ENCODE data around the gene RPS6KA4. TPM values are rescaled to one million over a fixed set of nuclear protein-coding genes. Genes with fewer than 3 reads are reported as not detected.

Gene RPS6KA4
- total and polyA plus RNA-seq, 7 experiments from 2014 or later, result 4.6 to 35.7 (median 26.3) TPM

DNA sequence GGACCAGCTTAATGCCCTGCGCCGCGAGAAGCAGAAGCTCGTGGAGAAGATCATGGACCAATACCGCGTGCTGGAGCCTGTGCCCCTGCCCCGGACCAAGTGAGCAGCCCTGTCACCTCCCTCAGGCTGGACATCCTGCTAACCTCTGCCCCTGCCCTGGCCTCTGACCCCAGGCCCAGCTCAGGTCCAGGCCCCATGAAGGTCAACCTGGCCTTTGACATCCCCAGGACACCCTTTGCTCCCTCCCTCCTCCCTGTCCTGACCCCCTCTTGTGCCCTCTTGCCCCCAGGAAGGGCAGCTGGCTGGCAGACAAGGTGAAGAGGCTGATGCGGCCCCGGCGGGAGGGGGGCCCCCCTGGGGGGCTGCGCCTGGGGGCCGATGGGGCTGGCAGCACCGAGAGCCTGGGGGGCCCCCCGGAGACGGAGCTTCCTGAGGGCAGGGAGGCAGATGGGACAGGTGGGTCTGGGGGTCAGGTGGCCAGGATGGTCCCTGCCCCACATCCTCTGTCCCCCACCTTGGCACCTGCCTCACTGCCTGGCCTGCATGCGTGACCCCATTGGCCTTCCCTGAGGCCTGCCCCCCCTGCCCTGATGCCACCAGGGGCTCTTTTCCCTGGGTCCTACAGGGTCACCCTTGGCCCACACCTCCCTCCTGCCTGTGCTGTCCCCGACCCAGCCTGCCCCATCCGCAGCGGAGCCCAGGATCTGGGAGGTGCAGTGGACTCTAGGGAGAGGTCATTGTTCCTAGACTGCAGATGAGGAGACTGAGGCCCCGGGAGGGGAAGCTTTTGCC, 5.1 kb upstream of the RPS6KA4 start:
- ATAC-seq, result no peak
- ChIA-PET POLR2A (interaction anchor here (0.7 kb wide), 1 partner anchor 36 kb away, joined by 3 read pairs; the partner anchor contains the start of genes PRDX5 and TRMT112), CTCF (interaction anchor here (0.6 to 3.5 kb wide), 2 partner anchors 25 to 37 kb away, joined by 3 to 18 read pairs; partner anchors contain the start of genes PRDX5 and TRMT112)
- Mint-ChIP-seq H3K36me3 (peaks cover 0 to 3% (median 0%) of the 10 kb centered on the region in 5 donors), H3K9me3 (no peaks in the 10 kb centered on the region), H3K4me3 (no peak overlapping the region), H3K4me1 (peaks cover 5 to 21% (median 15%) of the 10 kb centered on the region in 7 donors), H3K27ac (no peak overlapping the region), H3K27me3 (no peaks in the 10 kb centered on the region)
- no peak for DNase-seq
- intact Hi-C loops (cut with micrococcal nuclease), result no loop called here
- no peaks in the 10 kb centered on the region for H3K9me3 ChIP-seq (ENCODE audit: control insufficient read depth in 2 of 3, low read length in 3 of 3)
- no peak overlapping the region for H3K27ac ChIP-seq (ENCODE audit: low read depth, low read length)
- H3K4me1 ChIP-seq (ENCODE audit: control insufficient read depth in 2 of 2, insufficient read depth in 2 of 2, low read length in 2 of 2), result peaks cover 5 to 16% of the 10 kb centered on the region in 2 donors
- H3K27me3 ChIP-seq (ENCODE audit: control insufficient read depth in 2 of 2, insufficient read depth in 2 of 2, low read length in 2 of 2), result no peaks in the 10 kb centered on the region
- H3K4me3 ChIP-seq (ENCODE audit: low read length), result no peak overlapping the region
- peaks cover 0 to 43% (median 3%) of the 10 kb centered on the region in 3 experiments for H3K36me3 ChIP-seq (ENCODE audit: control insufficient read depth in 2 of 3, insufficient read depth in 3 of 3, low read length in 3 of 3)

DNA sequence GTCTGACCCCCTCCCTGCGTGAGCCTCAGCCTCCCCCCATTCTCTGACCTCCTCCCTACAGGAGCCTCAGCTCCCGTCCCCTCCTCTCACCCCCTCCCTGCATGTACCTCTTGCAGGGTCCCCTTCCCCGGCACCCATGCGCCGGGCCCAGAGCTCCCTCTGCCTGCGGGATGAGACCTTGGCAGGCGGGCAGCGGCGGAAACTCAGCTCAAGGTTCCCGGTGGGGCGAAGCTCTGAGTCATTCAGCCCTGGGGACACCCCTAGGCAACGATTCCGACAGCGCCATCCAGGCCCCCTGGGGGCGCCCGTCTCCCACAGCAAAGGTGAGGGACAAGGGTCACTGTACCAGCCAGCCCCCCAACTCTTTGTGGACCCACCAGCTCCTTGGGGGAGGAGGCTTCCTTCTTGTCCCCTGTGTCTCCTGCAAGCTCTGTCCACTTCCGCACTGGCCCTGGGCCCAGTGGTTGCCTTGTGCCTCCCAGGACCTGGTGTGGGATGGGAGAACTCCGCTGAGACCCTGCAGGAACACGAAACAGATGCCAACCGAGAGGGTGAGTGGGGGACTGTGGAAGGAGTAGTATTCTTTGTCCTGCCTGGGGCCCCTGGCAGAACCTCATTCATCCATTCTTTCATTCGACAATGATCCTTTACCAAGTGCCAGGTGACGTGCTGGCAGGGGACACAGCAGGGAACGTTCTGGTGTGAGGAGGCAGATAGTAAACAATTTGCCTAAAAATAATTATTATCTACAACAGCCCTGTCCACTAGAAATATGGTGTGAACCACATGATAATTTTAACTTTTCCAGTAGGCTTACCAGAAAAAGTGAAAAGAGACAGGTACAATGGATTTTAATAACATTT, 3.7 kb upstream of the RPS6KA4 start:
- peak; percentile 60 for ATAC-seq
- POLR2A ChIA-PET, result interaction anchor here (0.6 to 1.1 kb wide), 3 partner anchors 38 to 803 kb away, joined by 3 to 4 read pairs (median 4); partner anchors contain the start of genes PRDX5 and TRMT112

DNA sequence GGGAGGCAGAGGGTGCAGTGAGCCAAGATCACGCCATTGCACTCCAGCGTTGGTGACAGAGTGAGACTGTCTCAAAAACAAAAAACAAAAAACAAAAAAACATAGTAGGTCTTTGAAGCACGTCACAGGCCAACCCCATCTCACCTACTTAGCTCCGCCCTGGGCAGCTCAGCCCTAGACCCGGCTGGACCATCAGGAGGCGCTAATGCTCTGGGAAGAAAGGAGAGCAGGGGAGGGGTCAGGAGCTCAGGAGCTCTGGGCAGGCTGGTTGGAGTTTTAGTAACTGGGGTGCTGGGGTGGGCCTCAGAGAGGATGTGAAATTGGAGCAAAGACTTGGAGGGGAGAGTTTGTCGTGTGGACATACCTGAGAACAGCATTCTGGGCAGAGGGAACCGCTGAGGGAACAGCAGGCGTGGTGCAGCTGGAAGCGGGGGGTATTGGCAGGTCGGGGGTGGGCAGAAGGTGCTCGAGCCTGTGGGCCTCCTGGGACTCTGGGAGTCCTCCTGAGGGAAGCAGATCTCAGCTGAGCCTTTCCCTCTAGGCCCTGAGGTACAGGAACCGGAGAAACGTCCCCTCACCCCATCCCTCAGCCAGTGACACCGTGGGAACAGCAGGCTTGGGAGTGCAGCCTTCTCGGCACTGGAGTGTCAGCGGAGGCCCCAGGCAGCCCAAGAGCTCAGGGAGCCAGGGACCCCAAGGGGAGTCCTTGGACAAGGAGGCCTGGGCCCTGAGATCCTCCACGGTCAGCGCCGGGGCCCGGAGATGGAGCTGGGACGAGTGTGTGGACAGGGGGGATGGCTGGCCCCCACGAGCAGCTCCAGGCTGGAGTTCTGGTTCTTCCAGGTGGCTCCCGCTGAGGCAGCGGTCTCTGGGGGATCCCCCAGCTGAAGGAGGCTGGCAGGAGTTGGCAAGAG, 2.2 kb upstream of the RPS6KA4 start:
- Mint-ChIP-seq H3K9me3 (no peaks in the 10 kb centered on the region), H3K27ac (peak overlapping the region in 5 of 9 donors; percentile 31 to 86 (median 56)), H3K36me3 (peaks cover 0 to 16% (median 0%) of the 10 kb centered on the region in 5 donors), H3K4me1 (peaks cover 16 to 36% (median 30%) of the 10 kb centered on the region in 7 donors), H3K4me3 (peak overlapping the region in 9 of 10 donors; percentile 9 to 76 (median 39)), H3K27me3 (no peaks in the 10 kb centered on the region)
- intact Hi-C loops (cut with micrococcal nuclease), result loop anchor here in 1 of 2 donors (5.0 kb wide), 1 partner anchor 149 kb away; the partner anchor contains the start of gene FERMT3
- CTCF ChIA-PET, result interaction anchor here (0.5 to 1.0 kb wide), 2 partner anchors 39 to 1537 kb away, joined by 4 to 9 read pairs; partner anchors contain the start of gene PRDX5
- Histone ChIP-seq H3K4me3 (ENCODE audit: low read length) (no peak overlapping the region), H3K36me3 (ENCODE audit: control insufficient read depth in 2 of 3, insufficient read depth in 3 of 3, low read length in 3 of 3) (peaks cover 0 to 45% (median 3%) of the 10 kb centered on the region in 3 experiments), H3K9me3 (ENCODE audit: control insufficient read depth in 2 of 3, low read length in 3 of 3) (no peaks in the 10 kb centered on the region), H3K27me3 (ENCODE audit: control insufficient read depth in 2 of 2, insufficient read depth in 2 of 2, low read length in 2 of 2) (no peaks in the 10 kb centered on the region), H3K4me1 (ENCODE audit: control insufficient read depth in 2 of 2, insufficient read depth in 2 of 2, low read length in 2 of 2) (peaks cover 10 to 16% of the 10 kb centered on the region in 2 donors), H3K27ac (ENCODE audit: low read depth, low read length) (no peak overlapping the region)
- POLR2A ChIA-PET, result no interaction called here
- ATAC-seq, result no peak
- peak in 1 of 9 donors; percentile 48 for DNase-seq

More for the DNA sequence above, 3.7 kb upstream of the RPS6KA4 start:
- peaks cover 0 to 35% (median 3%) of the 10 kb centered on the region in 3 experiments for H3K36me3 ChIP-seq (ENCODE audit: control insufficient read depth in 2 of 3, insufficient read depth in 3 of 3, low read length in 3 of 3)
- no peak overlapping the region for H3K27ac ChIP-seq (ENCODE audit: low read depth, low read length)
- Mint-ChIP-seq H3K36me3 (peaks cover 0 to 10% (median 0%) of the 10 kb centered on the region in 5 donors), H3K27me3 (no peaks in the 10 kb centered on the region), H3K27ac (no peak overlapping the region), H3K4me1 (peaks cover 15 to 30% (median 24%) of the 10 kb centered on the region in 7 donors), H3K9me3 (no peaks in the 10 kb centered on the region), H3K4me3 (no peak overlapping the region)
- intact Hi-C loops (cut with micrococcal nuclease), result loop anchor here in 1 of 2 donors (1.0 to 5.0 kb wide), 4 partner anchors 13 to 148 kb away; partner anchors contain the start of genes ESRRA, FERMT3 and PRDX5
- H3K4me1 ChIP-seq (ENCODE audit: control insufficient read depth in 2 of 2, insufficient read depth in 2 of 2, low read length in 2 of 2), result peaks cover 10 to 16% of the 10 kb centered on the region in 2 donors
- peak in 6 of 9 donors; percentile 27 to 52 (median 40) for DNase-seq
- no peaks in the 10 kb centered on the region for H3K9me3 ChIP-seq (ENCODE audit: control insufficient read depth in 2 of 3, low read length in 3 of 3)
- H3K27me3 ChIP-seq (ENCODE audit: control insufficient read depth in 2 of 2, insufficient read depth in 2 of 2, low read length in 2 of 2), result no peaks in the 10 kb centered on the region
- H3K4me3 ChIP-seq (ENCODE audit: low read length), result no peak overlapping the region
- CTCF ChIA-PET, result interaction anchor here (0.6 to 3.5 kb wide), 6 partner anchors 21 to 1293 kb away, joined by 3 to 18 read pairs (median 4); partner anchors contain the start of genes FERMT3, PRDX5 and TRMT112

DNA sequence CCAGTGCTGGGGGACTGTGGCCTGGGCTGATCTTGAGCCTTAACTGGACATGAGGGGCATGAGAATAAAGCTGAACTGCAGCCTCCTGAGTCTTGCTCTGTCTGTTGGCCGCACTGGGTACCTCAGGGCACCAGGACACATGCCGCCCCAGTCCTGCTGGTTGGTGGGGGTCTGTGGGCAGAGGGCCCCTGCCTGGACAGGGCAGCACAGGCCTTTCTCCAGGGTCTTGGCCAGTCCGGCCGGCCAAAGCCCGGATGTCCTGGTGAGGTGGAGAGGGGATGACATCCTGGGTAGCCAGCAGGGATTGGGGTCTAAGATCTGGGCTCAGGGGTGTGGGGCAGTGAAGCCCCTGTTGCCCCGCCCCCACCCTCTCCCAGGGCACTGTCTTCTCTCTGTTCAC, 1.5 kb upstream of the RPS6KA4 start:
- H3K27me3 ChIP-seq (ENCODE audit: control insufficient read depth in 2 of 2, insufficient read depth in 2 of 2, low read length in 2 of 2), result no peaks in the 10 kb centered on the region
- peaks cover 0 to 45% (median 3%) of the 10 kb centered on the region in 3 experiments for H3K36me3 ChIP-seq (ENCODE audit: control insufficient read depth in 2 of 3, insufficient read depth in 3 of 3, low read length in 3 of 3)
- no peaks in the 10 kb centered on the region for H3K9me3 ChIP-seq (ENCODE audit: control insufficient read depth in 2 of 3, low read length in 3 of 3)
- Mint-ChIP-seq H3K4me3 (peak overlapping the region in 3 of 10 donors; percentile 20 to 100 (median 79)), H3K36me3 (peaks cover 0 to 19% (median 0%) of the 10 kb centered on the region in 5 donors), H3K27ac (peak overlapping the region in 1 of 9 donors; percentile 77), H3K9me3 (no peaks in the 10 kb centered on the region), H3K27me3 (no peaks in the 10 kb centered on the region), H3K4me1 (peaks cover 16 to 40% (median 30%) of the 10 kb centered on the region in 7 donors)
- ChIA-PET POLR2A (no interaction called here), CTCF (interaction anchor here (1.0 kb wide), 1 partner anchor 40 kb away, joined by 4 read pairs; the partner anchor contains the start of gene PRDX5)
- H3K4me3 ChIP-seq (ENCODE audit: low read length), result no peak overlapping the region
- no peak for ATAC-seq
- DNase-seq, result no peak
- intact Hi-C loops (cut with micrococcal nuclease), result loop anchor here in 1 of 2 donors (5.0 kb wide), 1 partner anchor 150 kb away; the partner anchor contains the start of gene FERMT3
- H3K27ac ChIP-seq (ENCODE audit: low read depth, low read length), result no peak overlapping the region
- H3K4me1 ChIP-seq (ENCODE audit: control insufficient read depth in 2 of 2, insufficient read depth in 2 of 2, low read length in 2 of 2), result peaks cover 10 to 16% of the 10 kb centered on the region in 2 donors

DNA sequence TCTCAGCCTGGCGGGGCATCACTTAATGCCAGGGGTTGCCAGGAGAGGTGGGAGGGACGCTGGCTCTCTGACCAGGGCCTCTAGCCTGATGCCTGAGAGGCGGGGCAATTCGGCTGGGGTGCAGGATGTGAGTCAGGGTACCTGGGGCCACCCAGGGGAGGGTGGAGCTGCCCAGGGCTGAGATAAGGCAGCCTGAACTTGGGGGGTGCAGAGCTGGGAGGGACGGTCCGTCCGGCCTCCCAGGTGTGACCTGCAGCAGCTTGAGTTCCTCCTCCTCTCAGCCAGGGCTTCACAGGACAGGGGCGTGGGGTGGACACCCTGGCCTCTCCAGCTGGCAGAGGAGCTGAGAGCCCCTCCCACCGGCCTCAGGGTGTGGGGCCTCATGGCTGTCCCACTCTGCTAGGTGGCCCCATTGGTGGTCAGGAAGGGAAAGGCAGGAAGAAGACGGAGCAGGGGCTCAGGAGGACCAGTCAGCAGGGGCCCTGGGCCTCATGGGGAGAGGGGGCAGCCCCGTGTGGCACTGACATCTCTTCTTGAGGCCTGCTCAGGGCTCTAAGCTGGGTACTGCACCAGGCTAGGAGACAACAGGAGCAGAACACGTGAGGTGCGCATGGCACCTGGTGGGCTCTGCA, 942 bp upstream of the RPS6KA4 start:
- peak; percentile 9 for ATAC-seq
- ChIA-PET POLR2A (interaction anchor here (3.5 kb wide), 1 partner anchor 40 kb away, joined by 25 read pairs; the partner anchor contains the start of genes PRDX5 and TRMT112), CTCF (no interaction called here)
- H3K9me3 ChIP-seq (ENCODE audit: control insufficient read depth in 2 of 3, low read length in 3 of 3), result no peaks in the 10 kb centered on the region
- H3K27ac ChIP-seq (ENCODE audit: low read depth, low read length), result peak overlapping the region; percentile 68
- H3K4me1 ChIP-seq (ENCODE audit: control insufficient read depth in 2 of 2, insufficient read depth in 2 of 2, low read length in 2 of 2), result peaks cover 10 to 16% of the 10 kb centered on the region in 2 donors
- H3K27me3 Mint-ChIP-seq, result no peaks in the 10 kb centered on the region
- peaks cover 0 to 44% (median 3%) of the 10 kb centered on the region in 3 experiments for H3K36me3 ChIP-seq (ENCODE audit: control insufficient read depth in 2 of 3, insufficient read depth in 3 of 3, low read length in 3 of 3)
- peak overlapping the region in 2 of 9 donors; percentile 19 to 77 for H3K27ac Mint-ChIP-seq
- peaks cover 16 to 40% (median 30%) of the 10 kb centered on the region in 7 donors for H3K4me1 Mint-ChIP-seq
- peak in 1 of 9 donors; percentile 48 for DNase-seq
- H3K36me3 Mint-ChIP-seq, result peaks cover 0 to 21% (median 2%) of the 10 kb centered on the region in 5 donors
- no peaks in the 10 kb centered on the region for H3K27me3 ChIP-seq (ENCODE audit: control insufficient read depth in 2 of 2, insufficient read depth in 2 of 2, low read length in 2 of 2)
- peak overlapping the region; percentile 33 to 100 (median 62) for H3K4me3 Mint-ChIP-seq
- H3K9me3 Mint-ChIP-seq, result no peaks in the 10 kb centered on the region
- peak overlapping the region; percentile 60 for H3K4me3 ChIP-seq (ENCODE audit: low read length)
- intact Hi-C loops (cut with micrococcal nuclease), result loop anchor here in 1 of 2 donors (5.0 kb wide), 1 partner anchor 151 kb away; the partner anchor contains the start of gene FERMT3

Data from naive thymus-derived CD4-positive, alpha-beta T cell (primary cell).